NCI-H1417 (cell line): ENCODE data around the gene ADAMTS8.

Experiments used
- DNase-seq, 3 experiments: peaks; one replicate each; lab custom pipeline; 2025; lab: John Stamatoyannopoulos, UW

ADAMTS8 gene

GRCh38 chr11:130462101-130462885, 33.9 kb upstream of the ADAMTS8 start:
- no peak for DNase-seq

- no peak for DNase-seq
Measured at GRCh38 chr11:130459521-130459920, 31.1 kb upstream of the ADAMTS8 start.

GRCh38 chr11:130458410-130458729, 30.0 kb upstream of the ADAMTS8 start:
- no peak for DNase-seq

GRCh38 chr11:130457623-130458409, 29.4 kb upstream of the ADAMTS8 start:
- DNase-seq: no peak

- DNase-seq: no peak
Measured at GRCh38 chr11:130456286-130456685, 27.9 kb upstream of the ADAMTS8 start.

GRCh38 chr11:130455483-130456127, 27.2 kb upstream of the ADAMTS8 start:
- no peak for DNase-seq

GRCh38 chr11:130454491-130455252, 26.3 kb upstream of the ADAMTS8 start:
- no peak for DNase-seq

GRCh38 chr11:130452940-130453339, 24.5 kb upstream of the ADAMTS8 start:
- no peak for DNase-seq

- no peak for DNase-seq
Measured at GRCh38 chr11:130452176-130452575, 23.8 kb upstream of the ADAMTS8 start.

- DNase-seq: no peak
Measured at GRCh38 chr11:130451231-130452019, 23.0 kb upstream of the ADAMTS8 start.

GRCh38 chr11:130449996-130450769, 21.8 kb upstream of the ADAMTS8 start:
- DNase-seq: peak in 2 of 3 experiments; percentile 25 to 51

GRCh38 chr11:130449310-130449990, 21.0 kb upstream of the ADAMTS8 start:
- DNase-seq: peak in 1 of 3 experiments; percentile 28

- DNase-seq: peak; percentile 72 to 75 (median 74)
Measured at GRCh38 chr11:130448416-130449309, 20.3 kb upstream of the ADAMTS8 start, which contains the start of gene ADAMTS15. TSS of gene ADAMTS15 (plus strand) at chr11:130448645. CDS start at chr11:130448974, 329 bp downstream.

- no peak for DNase-seq
Measured at GRCh38 chr11:130448039-130448415, 19.6 kb upstream of the ADAMTS8 start.

- DNase-seq: no peak
Measured at GRCh38 chr11:130445788-130446187, 17.4 kb upstream of the ADAMTS8 start.

GRCh38 chr11:130442737-130443136, 14.3 kb upstream of the ADAMTS8 start:
- no peak for DNase-seq

GRCh38 chr11:130441719-130442118, 13.3 kb upstream of the ADAMTS8 start:
- DNase-seq: no peak

- DNase-seq: no peak
Measured at GRCh38 chr11:130439876-130440275, 11.5 kb upstream of the ADAMTS8 start.

- no peak for DNase-seq
Measured at GRCh38 chr11:130439160-130439519, 10.7 kb upstream of the ADAMTS8 start.
